K562 (cell line): ENCODE results near the gene SLC4A11. TPM values are rescaled to one million over a fixed set of nuclear protein-coding genes. Genes with fewer than 3 reads are reported as not detected.
A peak's percentile ranks its signal among the peaks of the same experiment; 100 is the strongest.

ENCODE experiments used
- ATAC-seq: fragments of 200-7000 bp; cut with Tn5 transposase; 3 replicates; pipeline ENCODE4 v1.9.1; 2020; ENCODE audit warnings: moderate library complexity
- BruUV-seq: library from RNA; stranded (reverse); fragments of 400-500 nt; replicated peaks from 2 replicates; lab custom pipeline; 2021; lab: Mats Ljungman, UMichigan
- CTCF ChIA-PET: fragments of 300-600 bp; formaldehyde crosslinking; extraction: SDS; loops from one replicate; lab custom pipeline; 2021; ENCODE audit warnings: low intra/inter-chr PET ratio; lab: Yijun Ruan, JAX
- POLR2A ChIA-PET: fragments of 300-600, 350-650 bp; sonication (Branson Sonifier 250); formaldehyde crosslinking; extraction: SDS; loops from one replicate; lab custom pipeline; 2021; ENCODE audit warnings: antibody characterized with exemption, inconsistent platforms; lab: Yijun Ruan, JAX
- DNase-seq, 4 experiments: peaks; one replicate each; pipeline versions ENCODE4 v3.0.0 to v3.0.0-alpha.2; 2011 to 2018; ENCODE audit warnings: low spot score in 3 of 4, mixed read lengths in 3 of 4; ENCODE audit errors: extremely low read depth in 1 of 4
- FAIRE-seq: peaks from 2 replicates; lab custom pipeline; 2011; peaks lifted over from hg19 to GRCh38; lab: Jason Lieb, UNC
- H2AFZ ChIP-seq: 2 replicates; pipeline ENCODE4 v1.6.0; 2011; ENCODE audit warnings: low read depth, low read length, control low read depth, inconsistent platforms
- H3K27ac ChIP-seq: fragments of 200-600 bp; 3 replicates; pipeline ENCODE4 v1.8.0; 2011; ENCODE audit warnings: low read depth, mild to moderate bottlenecking, control low read depth, inconsistent platforms, low read length, moderate library complexity, mixed read lengths; ENCODE audit errors: extremely low read depth
- H3K27me3 ChIP-seq, 2 experiments: fragments of 300-600 bp in 1 of 2; 2 replicates in 1 of 2; 3 replicates in 1 of 2; pipeline versions ENCODE4 v1.6.0 to v1.8.0; 2011; ENCODE audit warnings: inconsistent platforms in 2 of 2, low read length in 2 of 2, mild to moderate bottlenecking in 1 of 2, mixed read lengths in 1 of 2, moderate library complexity in 1 of 2; ENCODE audit not compliant: control insufficient read depth in 2 of 2, insufficient read depth in 2 of 2
- H3K36me3 ChIP-seq: fragments of 300-600 bp; 3 replicates; pipeline ENCODE4 v1.8.0; 2011; ENCODE audit warnings: mild to moderate bottlenecking, low read length, inconsistent platforms; ENCODE audit not compliant: control insufficient read depth, insufficient read depth
- H3K4me1 ChIP-seq, 2 experiments: fragments of 200-600 bp in 1 of 2; replicated peaks in 1 of 2; 2 replicates in 1 of 2; 3 replicates in 1 of 2; pipeline versions ENCODE4 v1.5.1 to v1.8.0; 2011; ENCODE audit warnings: inconsistent platforms in 2 of 2, low read length in 2 of 2, mild to moderate bottlenecking in 1 of 2, mixed read lengths in 1 of 2, moderate library complexity in 1 of 2; ENCODE audit not compliant: control insufficient read depth in 2 of 2, insufficient read depth in 2 of 2
- H3K4me2 ChIP-seq: 2 replicates; pipeline ENCODE4 v1.6.1; 2011; ENCODE audit warnings: low read length, control low read depth, inconsistent platforms, mixed read lengths; ENCODE audit not compliant: insufficient read depth
- H3K4me3 ChIP-seq: fragments of 200-600 bp; sonication (generic), shearing (Covaris generic); 2 replicates; pipeline ENCODE4 v1.5.1; 2016; ENCODE audit warnings: control low read depth, inconsistent platforms
- H3K79me2 ChIP-seq: fragments of 200-600 bp; 3 replicates; pipeline ENCODE4 v1.8.0; 2011; ENCODE audit warnings: low read length, inconsistent platforms; ENCODE audit not compliant: control insufficient read depth, insufficient read depth
- H3K9ac ChIP-seq, 2 experiments: 2 replicates each; pipeline versions ENCODE4 v1.6.0 to v1.6.1; 2011; ENCODE audit warnings: low read depth in 2 of 2, low read length in 2 of 2, control low read depth in 1 of 2, inconsistent platforms in 1 of 2, mild to moderate bottlenecking in 1 of 2, mixed read lengths in 1 of 2; ENCODE audit not compliant: insufficient read depth in 1 of 2
- H3K9me1 ChIP-seq: one replicate; pipeline ENCODE4 v1.6.0; 2011; ENCODE audit warnings: inconsistent platforms, mild to moderate bottlenecking, low read length, moderate library complexity; ENCODE audit not compliant: control insufficient read depth, insufficient read depth
- H3K9me3 ChIP-seq: replicated peaks from 2 replicates; pipeline ENCODE4 v1.5.1; 2011; ENCODE audit warnings: low read depth, low read length, inconsistent platforms; ENCODE audit not compliant: control insufficient read depth, insufficient read depth
- H4K20me1 ChIP-seq: replicated peaks from 2 replicates; pipeline ENCODE4 v1.6.1; 2011; ENCODE audit warnings: low read length, inconsistent platforms, mixed read lengths; ENCODE audit not compliant: control insufficient read depth, insufficient read depth
- ETS1 ChIP-seq: conservative IDR thresholded peaks from 2 replicates; pipeline ENCODE4 v1.6.1; 2011; ENCODE audit warnings: low read depth, mild to moderate bottlenecking, low read length; ENCODE audit not compliant: control insufficient read depth
- RBFOX2 ChIP-seq: fragments of 200-400 bp; formaldehyde crosslinking; IDR thresholded peaks from 2 replicates; pipeline ENCODE4 v1.6.1; 2017; ENCODE audit warnings: low read depth, mild to moderate bottlenecking, low read length, moderate library complexity
- ZNF174 ChIP-seq: fragments of 250-450 bp; sonication (Bioruptor Pico); IDR thresholded peaks from 2 replicates; pipeline ENCODE4 v1.4.0; 2020; ENCODE audit warnings: mild to moderate bottlenecking
- ZNF3 ChIP-seq: fragments of 250-450 bp; sonication (Bioruptor Pico); IDR thresholded peaks from 2 replicates; pipeline ENCODE4 v1.5.0; 2021; ENCODE audit warnings: mild to moderate bottlenecking, moderate library complexity
- WGBS: fragments of 100-300 bp; shearing (Covaris generic); methylation state at CpG from one replicate; pipeline ENCODE4 v1.1.6; 2016; ENCODE audit warnings: low coverage, mixed read lengths; ENCODE audit not compliant: insufficient coverage; ENCODE audit errors: missing lambda C conversion rate; 5-methylcytosine and 5-hydroxymethylcytosine counted together
- in situ Hi-C: fragments of 300-500 bp; cut with MboI; formaldehyde crosslinking; loops from 4 replicates; pipeline ENCODE4 v1.15.0; 2018; ENCODE audit warnings: inconsistent platforms, mixed read lengths
- intact Hi-C: fragments of 100-400 bp; cut with micrococcal nuclease; formaldehyde crosslinking; loops from 2 replicates; pipeline ENCODE4 v1.14.2; 2022
- polyA plus RNA-seq, 8 experiments: library from polyadenylated mRNA; depleted of rRNA in 4 of 8; stranded (reverse) in 5 of 8; unstranded in 3 of 8; fragments of >200 nt; fragmentation: Nextera tagmentation in 2 of 8; fragmentation: Illumina TruSeq in 1 of 8; extraction: Ambion mirVana in 2 of 8; extraction: Trizol in 1 of 8; gene quantifications; 2 replicates each; pipeline versions ENCODE4 v1.2.1 to v1.2.3, GENCODE V29; 2011 to 2014; ENCODE audit warnings: inconsistent platforms in 1 of 8, missing spikeins in 1 of 8
- total RNA-seq, 7 experiments: library from RNA; depleted of rRNA in 6 of 7; stranded (reverse); fragments of >200 nt in 6 of 7; fragmentation: Illumina TruSeq in 2 of 7; extraction: Trizol in 2 of 7; gene quantifications; 2 replicates each; pipeline versions ENCODE4 v1.2.1 to v1.2.3, GENCODE V29; 2011 to 2021; ENCODE audit warnings: low replicate concordance in 1 of 7

SLC4A11 gene
- total and polyA plus RNA-seq, 9 of the 15 experiments (the other 6 are each of a cell fraction or from before 2014, with no cell fraction given): 0.10 to 2.0 (median 0.20) TPM

DNA sequence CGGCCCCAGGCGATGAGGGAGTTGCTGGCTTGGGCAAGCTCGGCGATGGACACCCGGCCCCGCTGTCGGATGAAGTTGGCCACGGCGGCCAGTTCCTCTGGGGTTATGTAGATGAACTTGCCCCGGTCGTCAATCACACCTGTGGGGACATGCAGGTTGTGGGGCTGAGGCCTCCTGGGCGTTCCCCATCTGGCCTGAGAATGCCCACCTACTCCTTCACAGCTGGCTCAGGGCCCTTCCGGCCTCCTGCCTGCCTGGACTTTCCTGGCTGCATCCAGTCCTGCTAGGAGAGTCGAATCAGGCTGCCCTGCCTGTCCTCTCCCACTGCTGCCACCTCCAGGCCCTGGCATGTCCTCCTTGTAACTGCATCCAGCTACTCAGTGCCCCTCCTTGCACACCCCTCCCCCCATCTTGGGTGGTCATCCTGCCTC lies 48.3 kb downstream of the SLC4A11 start:
- no peaks in the 10 kb centered on the region for H3K9me1 ChIP-seq
- in situ Hi-C loops (no loop called here), intact Hi-C loops (no loop called here)
- no peak overlapping the region for H3K27ac ChIP-seq
- H2AFZ ChIP-seq: no peak overlapping the region
- no peak overlapping the region for H3K4me3 ChIP-seq
- H3K36me3 ChIP-seq: peaks cover 58% of the 10 kb centered on the region; the same call in 2 of the 3 replicates
- WGBS: 93% methylated on average over 12 of the region's 14 CpGs
- FAIRE-seq: no peak
- ChIA-PET CTCF (no interaction called here), POLR2A (no interaction called here)
- no peaks in the 10 kb centered on the region for H4K20me1 ChIP-seq
- no TSS peak for BruUV-seq
- no peaks in the 10 kb centered on the region for H3K27me3 ChIP-seq
- TF ChIP-seq RBFOX2 (0 out of 2 replicates have a peak, but pooled peaks have one; percentile 29), ZNF174 (no peak)
- no peak overlapping the region for H3K4me2 ChIP-seq
- no peaks in the 10 kb centered on the region for H3K9me3 ChIP-seq
- no peak for ATAC-seq
- no peak overlapping the region for H3K9ac ChIP-seq
- no peak for DNase-seq
- H3K4me1 ChIP-seq: peaks cover 0 to 5% of the 10 kb centered on the region in 2 experiments; a peak in 2 of 5 replicates
- H3K79me2 ChIP-seq: no peaks in the 10 kb centered on the region

- Histone ChIP-seq H3K4me3 (no peak overlapping the region), H3K79me2 (no peaks in the 10 kb centered on the region), H2AFZ (no peak overlapping the region), H3K27ac (no peak overlapping the region)
- in situ Hi-C loops: no loop called here
- TF ChIP-seq ETS1: no peak
- no peak for TF ChIP-seq ZNF3
- TF ChIP-seq, all 486 proteins: peak for 0
- H3K27me3 ChIP-seq: no peaks in the 10 kb centered on the region
- DNase-seq (no peak), ATAC-seq (no peak), FAIRE-seq (no peak)
- no peaks in the 10 kb centered on the region for H3K9me3 ChIP-seq
- no peaks in the 10 kb centered on the region for H3K9me1 ChIP-seq
- ChIA-PET CTCF (no interaction called here), POLR2A (interaction anchor here (0.6 to 1.3 kb wide), 2 partner anchors 19 to 113 kb away, joined by 3 to 5 read pairs; partner anchors contain the start of gene ITPA)
- 76% methylated on average over 4 of the region's 4 CpGs for WGBS
- BruUV-seq: no TSS peak
- no peak overlapping the region for H3K9ac ChIP-seq
- peaks cover 0 to 5% of the 10 kb centered on the region in 2 experiments; a peak in 2 of 5 replicates for H3K4me1 ChIP-seq
- peaks cover 47% of the 10 kb centered on the region; the same call in 2 of the 3 replicates for H3K36me3 ChIP-seq
- no peak overlapping the region for H3K4me2 ChIP-seq
- H4K20me1 ChIP-seq: no peaks in the 10 kb centered on the region
- intact Hi-C loops: no loop called here
Measured at GRCh38 chr20:3189561-3190131, 49.3 kb downstream of the SLC4A11 start.
